ENCODE measurements around the gene DTYMK. TPM values are rescaled to one million over a fixed set of nuclear protein-coding genes. Genes with fewer than 3 reads are reported as not detected.

The DTYMK gene
- total RNA-seq, 2 experiments from 2014 or later: 79.9 to 95.5 TPM

GRCh38 chr2:241659150-241659739 lies 27.4 kb downstream of the DTYMK start:
- Mint-ChIP-seq H3K27ac (no peak overlapping the region), H3K4me1 (no peaks in the 10 kb centered on the region), H3K36me3 (peaks cover 17% of the 10 kb centered on the region), H3K27me3 (no peaks in the 10 kb centered on the region), H3K9me3 (ENCODE audit: low read depth) (no peaks in the 10 kb centered on the region), H3K4me3 (no peak overlapping the region)
- peak; percentile 59 for DNase-seq
- CTCF ChIA-PET: interaction anchor here (0.5 to 2.4 kb wide), 8 partner anchors 15 to 685 kb away, joined by 3 to 9 read pairs (median 3); no protein-coding TSS in a partner anchor
- peak; percentile 36 for ATAC-seq

GRCh38 chr2:241658296-241658695 lies 28.3 kb downstream of the DTYMK start:
- H3K27me3 Mint-ChIP-seq: no peaks in the 10 kb centered on the region
- no peaks in the 10 kb centered on the region for H3K9me3 Mint-ChIP-seq (ENCODE audit: low read depth)
- H3K36me3 Mint-ChIP-seq: peaks cover 17% of the 10 kb centered on the region
- H3K27ac Mint-ChIP-seq: no peak overlapping the region
- ATAC-seq (no peak), DNase-seq (no peak)
- CTCF ChIA-PET: interaction anchor here (0.7 to 2.4 kb wide), 5 partner anchors 14 to 580 kb away, joined by 3 to 9 read pairs (median 5); no protein-coding TSS in a partner anchor
- H3K4me1 Mint-ChIP-seq: no peaks in the 10 kb centered on the region
- no peak overlapping the region for H3K4me3 Mint-ChIP-seq

- ATAC-seq (no peak), DNase-seq (no peak)
- Mint-ChIP-seq H3K27me3 (no peaks in the 10 kb centered on the region), H3K27ac (no peak overlapping the region), H3K9me3 (ENCODE audit: low read depth) (no peaks in the 10 kb centered on the region), H3K4me1 (no peaks in the 10 kb centered on the region), H3K4me3 (no peak overlapping the region), H3K36me3 (peaks cover 20% of the 10 kb centered on the region)
- CTCF ChIA-PET: interaction anchor here (2.0 to 2.4 kb wide), 2 partner anchors 13 to 221 kb away, joined by 5 to 9 read pairs; no protein-coding TSS in a partner anchor
These were observed 28.8 kb downstream of the DTYMK start for GRCh38 chr2:241657786-241658254.

- Mint-ChIP-seq H3K36me3 (peaks cover 22% of the 10 kb centered on the region), H3K27me3 (no peaks in the 10 kb centered on the region), H3K9me3 (ENCODE audit: low read depth) (no peaks in the 10 kb centered on the region), H3K27ac (peak overlapping the region; percentile 32), H3K4me1 (no peaks in the 10 kb centered on the region), H3K4me3 (no peak overlapping the region)
- CTCF ChIA-PET: no interaction called here
- no peak for ATAC-seq
- DNase-seq: no peak
These were observed 30.3 kb downstream of the DTYMK start for GRCh38 chr2:241656190-241656741.

GRCh38 chr2:241655516-241656189 lies 31.0 kb downstream of the DTYMK start:
- Mint-ChIP-seq H3K36me3 (peaks cover 22% of the 10 kb centered on the region), H3K27me3 (no peaks in the 10 kb centered on the region), H3K4me1 (no peaks in the 10 kb centered on the region), H3K4me3 (no peak overlapping the region), H3K9me3 (ENCODE audit: low read depth) (no peaks in the 10 kb centered on the region), H3K27ac (peak overlapping the region; percentile 32)
- DNase-seq: no peak
- CTCF ChIA-PET: no interaction called here
- ATAC-seq: no peak

GRCh38 chr2:241654551-241654950 lies 32.1 kb downstream of the DTYMK start:
- peaks cover 18% of the 10 kb centered on the region for H3K36me3 Mint-ChIP-seq
- no peak overlapping the region for H3K27ac Mint-ChIP-seq
- no peaks in the 10 kb centered on the region for H3K9me3 Mint-ChIP-seq (ENCODE audit: low read depth)
- H3K4me1 Mint-ChIP-seq: no peaks in the 10 kb centered on the region
- ATAC-seq (no peak), DNase-seq (no peak)
- H3K4me3 Mint-ChIP-seq: no peak overlapping the region
- CTCF ChIA-PET: no interaction called here
- H3K27me3 Mint-ChIP-seq: no peaks in the 10 kb centered on the region

GRCh38 chr2:241653210-241653750 lies 33.3 kb downstream of the DTYMK start:
- no peak for ATAC-seq
- H3K36me3 Mint-ChIP-seq: peaks cover 14% of the 10 kb centered on the region
- peaks cover 4% of the 10 kb centered on the region for H3K4me1 Mint-ChIP-seq
- no peak overlapping the region for H3K27ac Mint-ChIP-seq
- no peak for DNase-seq
- CTCF ChIA-PET: no interaction called here
- no peak overlapping the region for H3K4me3 Mint-ChIP-seq
- no peaks in the 10 kb centered on the region for H3K9me3 Mint-ChIP-seq (ENCODE audit: low read depth)
- H3K27me3 Mint-ChIP-seq: no peaks in the 10 kb centered on the region

- peaks cover 4% of the 10 kb centered on the region for H3K4me1 Mint-ChIP-seq
- CTCF ChIA-PET: no interaction called here
- ATAC-seq (no peak), DNase-seq (no peak)
- no peak overlapping the region for H3K4me3 Mint-ChIP-seq
- no peaks in the 10 kb centered on the region for H3K27me3 Mint-ChIP-seq
- H3K27ac Mint-ChIP-seq: no peak overlapping the region
- H3K36me3 Mint-ChIP-seq: peaks cover 12% of the 10 kb centered on the region
- H3K9me3 Mint-ChIP-seq (ENCODE audit: low read depth): no peaks in the 10 kb centered on the region
These were observed 33.9 kb downstream of the DTYMK start for GRCh38 chr2:241652722-241653121.

GRCh38 chr2:241652142-241652541 lies 34.5 kb downstream of the DTYMK start:
- Mint-ChIP-seq H3K36me3 (peaks cover 11% of the 10 kb centered on the region), H3K4me3 (no peak overlapping the region), H3K27me3 (no peaks in the 10 kb centered on the region), H3K9me3 (ENCODE audit: low read depth) (no peaks in the 10 kb centered on the region), H3K4me1 (peaks cover 4% of the 10 kb centered on the region), H3K27ac (no peak overlapping the region)
- CTCF ChIA-PET: no interaction called here
- ATAC-seq (no peak), DNase-seq (no peak)

GRCh38 chr2:241649927-241650326 lies 36.7 kb downstream of the DTYMK start:
- Mint-ChIP-seq H3K27ac (no peak overlapping the region), H3K9me3 (ENCODE audit: low read depth) (no peaks in the 10 kb centered on the region), H3K36me3 (peaks cover 6% of the 10 kb centered on the region), H3K27me3 (no peaks in the 10 kb centered on the region), H3K4me3 (no peak overlapping the region), H3K4me1 (peaks cover 4% of the 10 kb centered on the region)
- DNase-seq: no peak
- CTCF ChIA-PET: no interaction called here
- no peak for ATAC-seq

GRCh38 chr2:241649404-241649803 lies 37.2 kb downstream of the DTYMK start:
- peaks cover 4% of the 10 kb centered on the region for H3K4me1 Mint-ChIP-seq
- DNase-seq: no peak
- no peaks in the 10 kb centered on the region for H3K27me3 Mint-ChIP-seq
- no peaks in the 10 kb centered on the region for H3K9me3 Mint-ChIP-seq (ENCODE audit: low read depth)
- peaks cover 6% of the 10 kb centered on the region for H3K36me3 Mint-ChIP-seq
- no peak overlapping the region for H3K27ac Mint-ChIP-seq
- H3K4me3 Mint-ChIP-seq: no peak overlapping the region
- ATAC-seq: no peak
- CTCF ChIA-PET: no interaction called here

- H3K4me1 Mint-ChIP-seq: peaks cover 4% of the 10 kb centered on the region
- H3K36me3 Mint-ChIP-seq: peaks cover 4% of the 10 kb centered on the region
- CTCF ChIA-PET: no interaction called here
- no peak for DNase-seq
- no peak overlapping the region for H3K4me3 Mint-ChIP-seq
- no peaks in the 10 kb centered on the region for H3K27me3 Mint-ChIP-seq
- no peaks in the 10 kb centered on the region for H3K9me3 Mint-ChIP-seq (ENCODE audit: low read depth)
- no peak for ATAC-seq
- H3K27ac Mint-ChIP-seq: no peak overlapping the region
These were observed 38.2 kb downstream of the DTYMK start for GRCh38 chr2:241648453-241648852.

GRCh38 chr2:241645915-241646645 lies 40.5 kb downstream of the DTYMK start:
- no peak overlapping the region for H3K27ac Mint-ChIP-seq
- CTCF ChIA-PET: no interaction called here
- ATAC-seq: no peak
- no peak for DNase-seq
- no peak overlapping the region for H3K4me3 Mint-ChIP-seq
- H3K36me3 Mint-ChIP-seq: peaks cover 2% of the 10 kb centered on the region
- no peaks in the 10 kb centered on the region for H3K27me3 Mint-ChIP-seq
- H3K9me3 Mint-ChIP-seq (ENCODE audit: low read depth): no peaks in the 10 kb centered on the region
- H3K4me1 Mint-ChIP-seq: peaks cover 11% of the 10 kb centered on the region
